DND-41 (cell line): ENCODE data around the gene RNF123.

Experiments used
- ATAC-seq: fragments of 200-7000 bp; cut with Tn5 transposase; 3 replicates; pipeline ENCODE4 v1.9.1; 2021; ENCODE audit warnings: low read depth; ENCODE audit not compliant: insufficient read depth
- DNase-seq: peaks from one replicate; pipeline ENCODE4 v3.0.0-alpha.2; 2020
- H2AFZ ChIP-seq: 2 replicates; pipeline ENCODE4 v1.6.0; 2012; ENCODE audit warnings: low read depth, low read length
- H3K27ac ChIP-seq: 2 replicates; pipeline ENCODE4 v1.5.1; 2012; ENCODE audit warnings: low read length, inconsistent platforms
- H3K27me3 ChIP-seq: fragments of 200-600 bp; sonication (generic); 2 replicates; pipeline ENCODE4 v1.6.0; 2012; ENCODE audit warnings: low read length, mild to moderate bottlenecking, inconsistent platforms; ENCODE audit not compliant: insufficient read depth, poor library complexity
- H3K36me3 ChIP-seq: 2 replicates; pipeline ENCODE4 v1.5.1; 2012; ENCODE audit warnings: low read length, inconsistent platforms; ENCODE audit not compliant: insufficient read depth
- H3K4me1 ChIP-seq: 2 replicates; pipeline ENCODE4 v1.5.1; 2012; ENCODE audit warnings: mild to moderate bottlenecking, low read length; ENCODE audit not compliant: insufficient read depth
- H3K4me2 ChIP-seq: 2 replicates; pipeline ENCODE4 v1.6.0; 2012; ENCODE audit warnings: mild to moderate bottlenecking, moderate library complexity, low read length, inconsistent platforms; ENCODE audit not compliant: insufficient read depth
- H3K4me3 ChIP-seq, 2 experiments: fragments of 200-600 bp in 1 of 2; shearing (Covaris generic) in 1 of 2; 2 replicates each; pipeline ENCODE4 v1.5.1; 2012 to 2016; ENCODE audit warnings: inconsistent platforms in 2 of 2, low read length in 2 of 2, mild to moderate bottlenecking in 2 of 2, low read depth in 1 of 2, moderate library complexity in 1 of 2
- H3K79me2 ChIP-seq: 2 replicates; pipeline ENCODE4 v1.6.0; 2012; ENCODE audit warnings: low read length, inconsistent platforms; ENCODE audit not compliant: insufficient read depth
- H3K9ac ChIP-seq: 2 replicates; pipeline ENCODE4 v1.6.0; 2012; ENCODE audit warnings: low read depth, mild to moderate bottlenecking, inconsistent platforms, low read length, moderate library complexity
- H3K9me3 ChIP-seq: 2 replicates; pipeline ENCODE4 v1.5.1; 2012; ENCODE audit warnings: low read length, moderate library complexity, mild to moderate bottlenecking, inconsistent platforms; ENCODE audit not compliant: insufficient read depth, severe bottlenecking
- H4K20me1 ChIP-seq: 2 replicates; pipeline ENCODE4 v1.6.0; 2012; ENCODE audit warnings: low read length; ENCODE audit not compliant: insufficient read depth
- EZH2 ChIP-seq: IDR thresholded peaks from 3 replicates; pipeline ENCODE4 v1.6.1; 2012; ENCODE audit warnings: borderline replicate concordance, low read depth, mild to moderate bottlenecking, moderate library complexity, low read length, inconsistent platforms; ENCODE audit not compliant: severe bottlenecking
- TF ChIP-seq, protein P1 (sequence below): IDR thresholded peaks from 2 replicates; pipeline ENCODE4 v1.5.1; 2012; ENCODE audit warnings: borderline replicate concordance, low read length, moderate library complexity, mild to moderate bottlenecking; ENCODE audit not compliant: poor library complexity, severe bottlenecking; ENCODE audit errors: extremely low read depth

RNF123 gene

GRCh38 chr3:49667701-49668413 lies 21.5 kb upstream of the RNF123 start:
- Histone ChIP-seq H3K4me1 (peaks cover 7% of the 10 kb centered on the region; the same call in 1 of the 2 replicates), H3K4me2 (no peak overlapping the region), H3K27ac (no peak overlapping the region), H3K4me3 (no peak overlapping the region), H3K36me3 (no peaks in the 10 kb centered on the region), H3K9ac (no peak overlapping the region), H4K20me1 (peaks cover 7% of the 10 kb centered on the region; the same call in 1 of the 2 replicates), H2AFZ (no peak overlapping the region), H3K27me3 (no peaks in the 10 kb centered on the region), H3K79me2 (no peaks in the 10 kb centered on the region), H3K9me3 (no peaks in the 10 kb centered on the region)
- ATAC-seq = no peak
- DNase-seq = no peak
- TF ChIP-seq, protein P1, sequence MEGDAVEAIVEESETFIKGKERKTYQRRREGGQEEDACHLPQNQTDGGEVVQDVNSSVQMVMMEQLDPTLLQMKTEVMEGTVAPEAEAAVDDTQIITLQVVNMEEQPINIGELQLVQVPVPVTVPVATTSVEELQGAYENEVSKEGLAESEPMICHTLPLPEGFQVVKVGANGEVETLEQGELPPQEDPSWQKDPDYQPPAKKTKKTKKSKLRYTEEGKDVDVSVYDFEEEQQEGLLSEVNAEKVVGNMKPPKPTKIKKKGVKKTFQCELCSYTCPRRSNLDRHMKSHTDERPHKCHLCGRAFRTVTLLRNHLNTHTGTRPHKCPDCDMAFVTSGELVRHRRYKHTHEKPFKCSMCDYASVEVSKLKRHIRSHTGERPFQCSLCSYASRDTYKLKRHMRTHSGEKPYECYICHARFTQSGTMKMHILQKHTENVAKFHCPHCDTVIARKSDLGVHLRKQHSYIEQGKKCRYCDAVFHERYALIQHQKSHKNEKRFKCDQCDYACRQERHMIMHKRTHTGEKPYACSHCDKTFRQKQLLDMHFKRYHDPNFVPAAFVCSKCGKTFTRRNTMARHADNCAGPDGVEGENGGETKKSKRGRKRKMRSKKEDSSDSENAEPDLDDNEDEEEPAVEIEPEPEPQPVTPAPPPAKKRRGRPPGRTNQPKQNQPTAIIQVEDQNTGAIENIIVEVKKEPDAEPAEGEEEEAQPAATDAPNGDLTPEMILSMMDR = no peak
- TF ChIP-seq EZH2 = no peak

DNA sequence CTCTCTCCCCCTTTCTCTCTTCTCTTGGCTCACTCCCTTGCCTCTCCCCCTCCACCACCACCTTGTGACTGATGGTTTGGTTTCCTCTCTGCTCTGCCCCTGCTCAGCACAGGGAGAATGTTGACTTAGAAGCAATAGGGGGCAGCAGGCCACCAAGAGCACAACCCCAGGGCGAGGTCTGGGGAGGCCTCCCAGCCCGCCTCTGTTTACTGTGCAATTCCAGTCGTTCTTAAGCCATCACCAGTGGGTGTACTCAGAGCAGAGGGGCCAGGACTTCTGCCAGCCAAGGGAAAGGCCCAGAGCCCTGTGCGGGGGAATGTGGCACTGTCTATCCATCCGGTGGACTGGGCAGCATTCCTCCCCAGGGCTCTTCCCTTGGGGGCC lies 21.0 kb upstream of the RNF123 start:
- DNase-seq (no peak), ATAC-seq (no peak)
- no peaks in the 10 kb centered on the region; the same call in 1 of the 2 replicates for H3K36me3 ChIP-seq
- peaks cover 12% of the 10 kb centered on the region for H3K4me1 ChIP-seq
- H3K9me3 ChIP-seq = no peaks in the 10 kb centered on the region
- H2AFZ ChIP-seq = no peak overlapping the region
- TF ChIP-seq EZH2 = no peak
- TF ChIP-seq, protein P1 = no peak
- H3K4me2 ChIP-seq = no peak overlapping the region
- no peak overlapping the region for H3K4me3 ChIP-seq
- peaks cover 5% of the 10 kb centered on the region for H3K79me2 ChIP-seq
- H4K20me1 ChIP-seq = peaks cover 7% of the 10 kb centered on the region; the same call in 1 of the 2 replicates
- no peaks in the 10 kb centered on the region for H3K27me3 ChIP-seq
- H3K27ac ChIP-seq = no peak overlapping the region
- H3K9ac ChIP-seq = no peak overlapping the region

DNA sequence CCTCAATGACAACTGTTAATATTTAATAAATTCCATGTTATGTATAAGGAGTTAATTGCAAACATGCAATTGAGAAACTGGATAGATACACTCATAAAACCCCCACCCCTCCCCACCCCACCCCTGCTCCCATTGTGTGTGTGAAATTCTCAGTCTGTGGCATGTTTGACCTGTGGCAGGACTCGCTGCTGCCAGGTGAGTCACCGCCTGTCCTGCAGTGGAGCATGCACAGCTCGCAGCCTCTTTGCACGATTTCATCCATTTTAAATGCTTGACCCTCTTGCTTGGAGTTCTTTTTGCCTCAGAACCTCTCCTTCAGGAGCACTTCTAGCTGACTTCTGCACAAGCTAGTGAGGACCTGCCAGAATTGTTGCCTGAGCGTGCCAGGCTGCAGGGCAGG lies 20.5 kb upstream of the RNF123 start:
- Histone ChIP-seq H3K4me1 (peaks cover 14% of the 10 kb centered on the region), H3K9ac (no peak overlapping the region), H3K27ac (no peak overlapping the region), H3K9me3 (no peaks in the 10 kb centered on the region), H3K4me3 (no peak overlapping the region), H3K4me2 (no peak overlapping the region), H2AFZ (no peak overlapping the region), H4K20me1 (peaks cover 7% of the 10 kb centered on the region; the same call in 1 of the 2 replicates), H3K79me2 (peaks cover 7% of the 10 kb centered on the region), H3K36me3 (no peaks in the 10 kb centered on the region; the same call in 1 of the 2 replicates), H3K27me3 (no peaks in the 10 kb centered on the region)
- DNase-seq (no peak), ATAC-seq (no peak)
- TF ChIP-seq, protein P1 = no peak
- TF ChIP-seq EZH2 = no peak
